A549 treated with DMSO at 1 μM for 4 hours (cell line): ENCODE data around the gene SYS1. TPM values are rescaled to one million over a fixed set of nuclear protein-coding genes. Genes with fewer than 3 reads are reported as not detected.

Source experiments
- total RNA-seq: library from RNA; stranded (reverse); fragments of 200-300 nt; extraction: Qiagen RNA extraction; gene quantifications from 5 replicates; pipeline ENCODE4 v1.2.3, GENCODE V29; 2022; ENCODE audit warnings: low read depth

The SYS1 gene
- total RNA-seq, result 28.1 to 35.6 TPM (median 34.4 TPM) in 5 replicates

DNA sequence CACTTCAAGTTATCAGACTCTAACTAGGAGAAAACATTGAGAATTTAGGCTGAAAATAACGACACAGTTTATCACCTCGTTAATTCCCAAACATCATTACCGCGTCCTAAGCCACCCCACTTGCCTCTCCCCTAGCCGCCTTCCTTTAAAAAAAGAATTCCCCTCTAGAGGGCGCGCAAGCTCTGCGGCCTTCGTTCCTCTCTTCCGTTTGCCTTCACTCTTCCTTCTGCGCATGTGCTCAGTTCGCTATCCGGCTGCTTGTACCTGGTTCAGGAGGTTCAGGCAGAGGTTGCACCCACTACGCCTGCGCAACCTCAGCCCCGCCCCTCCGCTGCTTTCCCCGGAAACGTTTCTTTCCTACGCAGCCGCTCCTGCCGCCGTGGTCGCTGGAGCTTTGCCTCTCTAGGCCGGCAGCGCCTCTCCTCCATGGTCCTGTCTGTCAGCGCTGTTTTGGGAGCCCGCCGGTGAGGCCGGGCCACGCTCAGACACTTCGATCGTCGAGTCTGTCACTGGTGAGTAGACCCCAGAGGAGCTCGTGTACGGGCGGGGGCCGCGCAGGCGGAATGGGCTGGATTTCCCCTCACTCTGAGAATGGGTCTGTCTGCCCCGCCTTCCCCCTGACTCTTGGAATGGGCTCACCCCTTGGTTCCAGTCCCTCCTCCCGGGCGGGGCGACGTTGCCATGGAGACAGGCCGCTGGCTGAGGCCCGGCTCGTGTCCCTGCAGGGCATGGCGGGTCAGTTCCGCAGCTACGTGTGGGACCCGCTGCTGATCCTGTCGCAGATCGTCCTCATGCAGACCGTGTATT lies at the start of gene SYS1:
Gene SYS1, plus strand, starts transcription at position 353 of the 807 bp plus-strand sequence. Its CDS starts 376 bp downstream, at position 729.

DNA sequence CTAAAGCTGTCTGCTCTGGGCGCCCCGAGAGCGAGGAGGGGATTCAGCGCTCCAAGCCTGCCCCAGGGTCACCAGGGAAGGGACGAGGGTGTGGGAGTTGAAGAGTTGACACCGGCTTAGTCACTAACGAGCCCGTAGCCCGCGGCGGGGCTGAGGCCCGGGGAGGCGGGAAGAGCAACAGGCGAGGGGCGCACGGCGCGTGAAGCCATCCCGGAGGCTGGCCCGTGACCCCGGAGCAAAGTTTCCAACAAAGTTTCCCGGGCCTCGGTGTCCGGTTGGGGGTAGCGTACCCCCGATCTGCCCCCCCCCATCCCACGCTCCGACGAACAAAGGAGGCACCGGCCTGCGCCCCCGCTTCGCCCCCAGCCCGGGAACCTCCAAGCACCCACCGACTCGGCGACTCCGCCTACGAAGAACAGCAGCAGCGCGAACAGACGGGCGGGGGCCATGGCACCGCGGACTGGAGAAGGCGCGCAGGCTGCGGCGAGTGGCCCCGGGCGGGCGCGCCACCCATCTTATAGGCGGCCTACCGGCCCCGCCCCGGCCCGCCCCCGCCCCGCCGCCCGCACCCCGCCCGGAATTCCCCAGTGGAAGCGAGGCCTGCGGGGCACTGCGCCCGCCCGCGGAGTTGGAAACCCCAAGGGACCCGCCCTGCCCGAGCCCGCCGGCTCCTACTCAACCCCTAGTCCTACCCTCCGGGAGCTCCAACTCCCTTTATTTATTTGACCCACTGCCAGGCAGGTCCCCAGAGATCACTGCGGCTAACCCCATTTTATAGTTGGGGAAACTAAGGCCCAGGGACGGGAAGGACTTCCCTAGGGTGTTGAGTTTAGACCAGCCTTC lies 14.8 kb upstream of the SYS1 start, which contains the start of gene SDC4:
Gene SDC4, minus strand, starts transcription at position 489 of the 843 bp plus-strand sequence. Its CDS starts 40 bp downstream, at position 449.

DNA sequence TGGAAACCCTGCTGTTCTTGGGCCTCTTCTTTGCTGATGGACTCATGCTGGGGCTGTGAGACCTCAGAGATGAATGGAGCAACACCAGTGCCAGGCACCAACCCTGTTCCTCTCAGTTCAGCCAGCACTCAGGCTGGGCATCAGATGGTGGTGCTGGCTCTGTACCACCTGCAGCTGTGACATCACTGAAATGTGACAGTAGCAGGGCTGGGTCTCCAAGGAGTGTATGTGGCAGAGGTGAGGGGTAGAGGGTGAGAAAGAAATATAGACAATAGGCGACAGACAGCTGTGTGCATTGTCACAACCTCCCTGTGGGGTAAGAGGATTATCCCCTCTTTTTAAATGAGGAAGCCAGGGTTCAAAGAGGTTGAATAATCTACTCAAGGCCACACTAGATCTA lies 15.2 kb downstream of the SYS1 start, which contains the start of gene TP53TG5:
Gene TP53TG5, minus strand, starts transcription at position 135 of the 400 bp plus-strand sequence. Its CDS starts 89 bp downstream, at position 46.

DNA sequence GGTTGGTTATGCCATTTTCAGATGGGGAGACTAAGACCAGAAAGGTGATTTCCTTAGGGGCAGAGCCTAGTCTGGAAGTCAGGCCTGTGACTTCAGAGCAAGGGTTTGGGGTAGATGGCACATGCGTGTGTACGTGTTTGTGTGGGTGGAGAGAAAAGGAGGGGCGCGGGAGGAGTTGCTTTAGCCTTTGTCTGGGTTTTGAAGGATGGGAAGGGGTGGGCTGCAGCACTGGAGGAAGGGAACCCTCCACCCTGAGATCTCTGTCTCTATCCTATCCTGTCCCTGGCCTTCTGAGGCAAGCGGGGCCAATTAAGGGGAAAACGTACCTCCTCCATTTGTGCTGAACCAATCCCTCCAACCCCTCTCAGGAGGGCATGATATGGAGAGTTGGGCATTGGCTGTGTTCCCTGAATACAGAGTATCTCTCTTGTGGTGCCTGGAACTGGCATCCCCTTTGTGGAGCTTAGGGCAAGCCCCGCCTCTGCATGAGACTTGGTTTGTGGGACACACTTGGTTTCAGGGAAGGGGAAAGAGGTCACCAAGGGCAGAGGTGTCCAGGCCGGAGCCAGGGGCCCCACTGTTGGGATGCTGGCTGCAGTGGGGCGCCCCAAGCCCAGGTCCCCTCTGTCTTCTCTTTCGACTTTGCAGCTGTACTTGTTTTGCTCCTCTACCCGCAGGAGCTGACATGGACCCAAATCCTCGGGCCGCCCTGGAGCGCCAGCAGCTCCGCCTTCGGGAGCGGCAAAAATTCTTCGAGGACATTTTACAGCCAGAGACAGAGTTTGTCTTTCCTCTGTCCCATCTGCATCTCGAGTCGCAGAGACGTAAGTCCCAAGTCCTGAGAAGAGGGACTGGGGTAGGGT lies 45.1 kb downstream of the SYS1 start, which contains the start of gene DBNDD2:
Gene DBNDD2, plus strand, starts transcription at position 507 of the 863 bp plus-strand sequence. Its CDS starts 179 bp downstream, at position 686.

GRCh38 chr20:45415822-45416637 lies 53.1 kb downstream of the SYS1 start, which contains the start of gene PIGT:
PIGT (plus strand) TSS chr20:45416141; CDS start chr20:45416157, 16 bp downstream.

Other genes starting within 250 kb of the SYS1 start
- not detected in 5 replicates for gene WFDC5, start 248.0 kb upstream of the SYS1 start, total RNA-seq
- gene WFDC12, start 238.7 kb upstream of the SYS1 start, total RNA-seq, result not detected in 5 replicates
- 2.3 to 4.5 TPM (median 3.2 TPM) in 5 replicates for gene PI3, start 188.3 kb upstream of the SYS1 start, total RNA-seq
- not detected in 5 replicates for gene SEMG1, start 156.1 kb upstream of the SYS1 start, total RNA-seq
- gene SEMG2, start 141.8 kb upstream of the SYS1 start, total RNA-seq, result not detected in 5 replicates
- gene SLPI, start 108.6 kb upstream of the SYS1 start, total RNA-seq, result 9.1 to 13.4 TPM (median 11.7 TPM) in 5 replicates
- gene RBPJL, start 56.3 kb upstream of the SYS1 start, total RNA-seq, result not detected in 5 replicates
- gene MATN4, start 54.9 kb upstream of the SYS1 start, total RNA-seq, result 0.09 to 0.14 TPM (median 0.13 TPM) in 4 of 5 replicates, not detected in the other
- gene SDC4, start 14.7 kb upstream of the SYS1 start, total RNA-seq, result 120 to 180 TPM (median 141 TPM) in 5 replicates
- not detected in 5 replicates for gene TP53TG5, start 15.2 kb downstream of the SYS1 start, total RNA-seq
- 24.5 to 28.8 TPM (median 25.3 TPM) in 5 replicates for gene DBNDD2, start 45.1 kb downstream of the SYS1 start, total RNA-seq
- 89.3 to 101 TPM (median 93.2 TPM) in 5 replicates for gene PIGT, start 53.0 kb downstream of the SYS1 start, total RNA-seq
- gene WFDC2, start 106.6 kb downstream of the SYS1 start, total RNA-seq, result 0.15 to 0.19 TPM in 2 of 5 replicates, not detected in the others
- not detected in 5 replicates for gene SPINT3, start 152.5 kb downstream of the SYS1 start, total RNA-seq
- gene WFDC6, start 176.3 kb downstream of the SYS1 start, total RNA-seq, result not detected in 5 replicates
- not detected in 5 replicates for gene EPPIN, start 184.2 kb downstream of the SYS1 start, total RNA-seq
- not detected in 5 replicates for gene WFDC8, start 216.1 kb downstream of the SYS1 start, total RNA-seq